ENCODE data around the gene GNB5.

DNA sequence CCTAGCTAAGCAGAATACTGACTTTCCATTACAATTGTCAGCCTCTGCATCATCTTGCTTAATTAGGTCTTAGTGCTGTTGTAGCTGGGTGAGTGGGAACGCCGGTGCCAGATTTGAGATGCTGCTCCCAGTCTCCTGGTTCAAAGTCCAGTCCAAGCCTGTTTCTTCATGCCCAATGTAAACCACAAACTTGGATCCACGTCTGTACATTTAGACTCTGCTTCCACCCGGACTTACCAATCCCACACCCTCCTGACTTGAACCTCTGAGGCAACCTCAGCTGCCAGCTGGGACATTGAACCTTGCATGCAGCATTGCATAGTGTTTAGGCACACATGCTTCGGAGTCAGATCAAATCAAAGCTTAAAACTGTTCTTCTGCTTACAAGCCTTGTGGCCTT lies 121.6 kb downstream of the GNB5 start:
- TF ChIP-seq, protein P1, sequence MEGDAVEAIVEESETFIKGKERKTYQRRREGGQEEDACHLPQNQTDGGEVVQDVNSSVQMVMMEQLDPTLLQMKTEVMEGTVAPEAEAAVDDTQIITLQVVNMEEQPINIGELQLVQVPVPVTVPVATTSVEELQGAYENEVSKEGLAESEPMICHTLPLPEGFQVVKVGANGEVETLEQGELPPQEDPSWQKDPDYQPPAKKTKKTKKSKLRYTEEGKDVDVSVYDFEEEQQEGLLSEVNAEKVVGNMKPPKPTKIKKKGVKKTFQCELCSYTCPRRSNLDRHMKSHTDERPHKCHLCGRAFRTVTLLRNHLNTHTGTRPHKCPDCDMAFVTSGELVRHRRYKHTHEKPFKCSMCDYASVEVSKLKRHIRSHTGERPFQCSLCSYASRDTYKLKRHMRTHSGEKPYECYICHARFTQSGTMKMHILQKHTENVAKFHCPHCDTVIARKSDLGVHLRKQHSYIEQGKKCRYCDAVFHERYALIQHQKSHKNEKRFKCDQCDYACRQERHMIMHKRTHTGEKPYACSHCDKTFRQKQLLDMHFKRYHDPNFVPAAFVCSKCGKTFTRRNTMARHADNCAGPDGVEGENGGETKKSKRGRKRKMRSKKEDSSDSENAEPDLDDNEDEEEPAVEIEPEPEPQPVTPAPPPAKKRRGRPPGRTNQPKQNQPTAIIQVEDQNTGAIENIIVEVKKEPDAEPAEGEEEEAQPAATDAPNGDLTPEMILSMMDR (IDR thresholded peaks at IDR 0.05; ENCODE audit: insufficient read depth, low read depth, low read length), result no peak
- TF ChIP-seq EZH2 (IDR thresholded peaks at IDR 0.05; ENCODE audit: insufficient read depth, low read length), result no peak
